HepG2 (cell line): ENCODE results near the gene ATIC. TPM values are rescaled to one million over a fixed set of nuclear protein-coding genes. Genes with fewer than 3 reads are reported as not detected.

Experiments used
- ETV5 ChIP-seq: IDR thresholded peaks from 2 replicates; pipeline ENCODE4 v1.6.1; 2018; ENCODE audit warnings: missing biosample characterization, missing genetic modification reagents, inconsistent platforms, borderline replicate concordance
- GABPA ChIP-seq, 2 experiments: IDR thresholded peaks; 2 replicates each; pipeline ENCODE4 v1.6.1; 2011 to 2016; ENCODE audit warnings: low read depth in 2 of 2, low read length in 1 of 2, missing biosample characterization in 1 of 2, missing genetic modification characterization in 1 of 2
- GATA4 ChIP-seq: sonication (generic); IDR thresholded peaks from 2 replicates; pipeline ENCODE4 v1.6.1; 2016; ENCODE audit warnings: antibody characterized with exemption, low read depth, borderline replicate concordance
- MTF1 ChIP-seq: sonication (generic); formaldehyde crosslinking; IDR thresholded peaks from 2 replicates; pipeline ENCODE4 v1.5.0; 2020; ENCODE audit warnings: missing genetic modification reagents
- NCOA1 ChIP-seq: sonication (generic); formaldehyde crosslinking; IDR thresholded peaks from 2 replicates; pipeline ENCODE4 v1.9.0; 2021; ENCODE audit warnings: missing genetic modification reagents
- PITX1 ChIP-seq: sonication (generic); formaldehyde crosslinking; IDR thresholded peaks from 2 replicates; pipeline ENCODE4 v1.5.1; 2020; ENCODE audit warnings: mild to moderate bottlenecking, missing genetic modification reagents
- RELA ChIP-seq: sonication (generic); formaldehyde crosslinking; IDR thresholded peaks from 2 replicates; pipeline ENCODE4 v1.4.0; 2020; ENCODE audit warnings: missing genetic modification reagents
- RORA ChIP-seq: sonication (generic); formaldehyde crosslinking; IDR thresholded peaks from 2 replicates; pipeline ENCODE4 v1.5.0; 2020; ENCODE audit warnings: mild to moderate bottlenecking, missing genetic modification reagents, moderate library complexity
- SCMH1 ChIP-seq: sonication (generic); formaldehyde crosslinking; IDR thresholded peaks from 2 replicates; pipeline ENCODE4 v1.9.0; 2021; ENCODE audit warnings: missing genetic modification reagents, mild to moderate bottlenecking, borderline replicate concordance
- STAT6 ChIP-seq: sonication (generic); formaldehyde crosslinking; IDR thresholded peaks from 2 replicates; pipeline ENCODE4 v1.4.0; 2020; ENCODE audit warnings: missing genetic modification reagents, mild to moderate bottlenecking, borderline replicate concordance
- U2AF1 ChIP-seq: fragments of 200-400 bp; formaldehyde crosslinking; optimal IDR thresholded peaks from 2 replicates; pipeline ENCODE3; 2017; ENCODE audit warnings: mild to moderate bottlenecking, low read depth, low read length
- ZFAT ChIP-seq: sonication (generic); formaldehyde crosslinking; conservative IDR thresholded peaks from 2 replicates; pipeline ENCODE4 v1.8.1; 2023; ENCODE audit warnings: missing genetic modification reagents, inconsistent platforms
- ZMYM4 ChIP-seq: sonication (generic); formaldehyde crosslinking; IDR thresholded peaks from 2 replicates; pipeline ENCODE4 v1.8.1; 2023; ENCODE audit warnings: mild to moderate bottlenecking, missing genetic modification reagents
- ZNF101 ChIP-seq: sonication (generic); formaldehyde crosslinking; IDR thresholded peaks from 2 replicates; pipeline ENCODE4 v1.4.0; 2020; ENCODE audit warnings: mild to moderate bottlenecking, low read depth, missing genetic modification reagents, borderline replicate concordance
- ZNF484 ChIP-seq: sonication (generic); formaldehyde crosslinking; IDR thresholded peaks from 2 replicates; pipeline ENCODE4 v1.5.1; 2020; ENCODE audit warnings: mild to moderate bottlenecking, low read depth, missing genetic modification reagents, borderline replicate concordance
- ZNF644 ChIP-seq: IDR thresholded peaks from 2 replicates; pipeline ENCODE4 v1.6.1; 2016; ENCODE audit warnings: low read depth
- ZNF790 ChIP-seq: sonication (generic); formaldehyde crosslinking; IDR thresholded peaks from 2 replicates; pipeline ENCODE4 v1.8.0; 2022; ENCODE audit warnings: missing genetic modification reagents, mild to moderate bottlenecking, borderline replicate concordance
- polyA plus RNA-seq, 8 experiments: library from polyadenylated mRNA; depleted of rRNA in 3 of 8; stranded (reverse) in 7 of 8; unstranded in 1 of 8; fragments of >200 nt; fragmentation: Illumina TruSeq in 4 of 8; extraction: Trizol in 4 of 8; gene quantifications; 2 replicates each; pipeline versions ENCODE4 v1.2.1 to v1.2.3, GENCODE V29; 2011 to 2016; ENCODE audit warnings: low read depth in 4 of 8, missing spikeins in 1 of 8, mixed read lengths in 1 of 8; ENCODE audit not compliant: insufficient read depth in 1 of 8
- total RNA-seq, 5 experiments: library from RNA; depleted of rRNA; stranded (reverse); fragments of >200 nt; fragmentation: Illumina TruSeq; extraction: Trizol; gene quantifications; 2 replicates each; pipeline ENCODE4 v1.2.3, GENCODE V29; 2016; ENCODE audit warnings: low read depth in 1 of 5
- TF ChIP-seq, protein P1 (sequence below): sonication (generic); formaldehyde crosslinking; IDR thresholded peaks from 2 replicates; pipeline ENCODE4; 2020; ENCODE audit warnings: missing genetic modification reagents, mild to moderate bottlenecking, borderline replicate concordance
- TF ChIP-seq, protein P2 (sequence below): IDR thresholded peaks from 2 replicates; pipeline ENCODE4 v1.4.0; 2020; ENCODE audit warnings: mild to moderate bottlenecking, missing genetic modification reagents
- TF ChIP-seq, protein P3 (sequence below): sonication (generic); formaldehyde crosslinking; IDR thresholded peaks from 2 replicates; pipeline ENCODE4 v1.5.1; 2020; ENCODE audit warnings: mild to moderate bottlenecking, missing genetic modification reagents, borderline replicate concordance

ATIC gene
- total and polyA plus RNA-seq, 2 of the 13 experiments (the other 11 are each of a cell fraction or from before 2014, with no cell fraction given), result 89.8 to 146 TPM

GRCh38 chr2:215293879-215294278 is 18.0 kb upstream of the ATIC start (continued):
- TF ChIP-seq, protein P1, sequence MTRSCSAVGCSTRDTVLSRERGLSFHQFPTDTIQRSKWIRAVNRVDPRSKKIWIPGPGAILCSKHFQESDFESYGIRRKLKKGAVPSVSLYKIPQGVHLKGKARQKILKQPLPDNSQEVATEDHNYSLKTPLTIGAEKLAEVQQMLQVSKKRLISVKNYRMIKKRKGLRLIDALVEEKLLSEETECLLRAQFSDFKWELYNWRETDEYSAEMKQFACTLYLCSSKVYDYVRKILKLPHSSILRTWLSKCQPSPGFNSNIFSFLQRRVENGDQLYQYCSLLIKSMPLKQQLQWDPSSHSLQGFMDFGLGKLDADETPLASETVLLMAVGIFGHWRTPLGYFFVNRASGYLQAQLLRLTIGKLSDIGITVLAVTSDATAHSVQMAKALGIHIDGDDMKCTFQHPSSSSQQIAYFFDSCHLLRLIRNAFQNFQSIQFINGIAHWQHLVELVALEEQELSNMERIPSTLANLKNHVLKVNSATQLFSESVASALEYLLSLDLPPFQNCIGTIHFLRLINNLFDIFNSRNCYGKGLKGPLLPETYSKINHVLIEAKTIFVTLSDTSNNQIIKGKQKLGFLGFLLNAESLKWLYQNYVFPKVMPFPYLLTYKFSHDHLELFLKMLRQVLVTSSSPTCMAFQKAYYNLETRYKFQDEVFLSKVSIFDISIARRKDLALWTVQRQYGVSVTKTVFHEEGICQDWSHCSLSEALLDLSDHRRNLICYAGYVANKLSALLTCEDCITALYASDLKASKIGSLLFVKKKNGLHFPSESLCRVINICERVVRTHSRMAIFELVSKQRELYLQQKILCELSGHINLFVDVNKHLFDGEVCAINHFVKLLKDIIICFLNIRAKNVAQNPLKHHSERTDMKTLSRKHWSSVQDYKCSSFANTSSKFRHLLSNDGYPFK (CRISPR knock-in tag), result peak; percentile 41; the same call in 1 of the 2 replicates
- TF ChIP-seq U2AF1 (no peak), NCOA1 (CRISPR knock-in tag) (no peak), ZNF484 (CRISPR knock-in tag) (no peak), PITX1 (no peak), STAT6 (CRISPR knock-in tag) (0 out of 2 replicates have a peak, but pooled peaks have one; percentile 54), MTF1 (CRISPR knock-in tag) (no peak), RELA (CRISPR knock-in tag) (no peak), ZNF101 (CRISPR knock-in tag) (no peak), ZNF790 (no peak), GABPA (IDR thresholded peaks at IDR 0.05; ENCODE audit: low read depth, low read length) (no peak), GABPA (CRISPR knock-in tag; IDR thresholded peaks at IDR 0.05; ENCODE audit: low read depth) (no peak), ETV5 (no peak), ZFAT (no peak), GATA4 (no peak), RORA (CRISPR knock-in tag) (no peak), SCMH1 (CRISPR knock-in tag) (no peak), ZNF644 (CRISPR knock-in tag) (0 out of 2 replicates have a peak, but pooled peaks have one; percentile 3), ZMYM4 (0 out of 2 replicates have a peak, but pooled peaks have one; percentile 29)
- TF ChIP-seq, protein P2, sequence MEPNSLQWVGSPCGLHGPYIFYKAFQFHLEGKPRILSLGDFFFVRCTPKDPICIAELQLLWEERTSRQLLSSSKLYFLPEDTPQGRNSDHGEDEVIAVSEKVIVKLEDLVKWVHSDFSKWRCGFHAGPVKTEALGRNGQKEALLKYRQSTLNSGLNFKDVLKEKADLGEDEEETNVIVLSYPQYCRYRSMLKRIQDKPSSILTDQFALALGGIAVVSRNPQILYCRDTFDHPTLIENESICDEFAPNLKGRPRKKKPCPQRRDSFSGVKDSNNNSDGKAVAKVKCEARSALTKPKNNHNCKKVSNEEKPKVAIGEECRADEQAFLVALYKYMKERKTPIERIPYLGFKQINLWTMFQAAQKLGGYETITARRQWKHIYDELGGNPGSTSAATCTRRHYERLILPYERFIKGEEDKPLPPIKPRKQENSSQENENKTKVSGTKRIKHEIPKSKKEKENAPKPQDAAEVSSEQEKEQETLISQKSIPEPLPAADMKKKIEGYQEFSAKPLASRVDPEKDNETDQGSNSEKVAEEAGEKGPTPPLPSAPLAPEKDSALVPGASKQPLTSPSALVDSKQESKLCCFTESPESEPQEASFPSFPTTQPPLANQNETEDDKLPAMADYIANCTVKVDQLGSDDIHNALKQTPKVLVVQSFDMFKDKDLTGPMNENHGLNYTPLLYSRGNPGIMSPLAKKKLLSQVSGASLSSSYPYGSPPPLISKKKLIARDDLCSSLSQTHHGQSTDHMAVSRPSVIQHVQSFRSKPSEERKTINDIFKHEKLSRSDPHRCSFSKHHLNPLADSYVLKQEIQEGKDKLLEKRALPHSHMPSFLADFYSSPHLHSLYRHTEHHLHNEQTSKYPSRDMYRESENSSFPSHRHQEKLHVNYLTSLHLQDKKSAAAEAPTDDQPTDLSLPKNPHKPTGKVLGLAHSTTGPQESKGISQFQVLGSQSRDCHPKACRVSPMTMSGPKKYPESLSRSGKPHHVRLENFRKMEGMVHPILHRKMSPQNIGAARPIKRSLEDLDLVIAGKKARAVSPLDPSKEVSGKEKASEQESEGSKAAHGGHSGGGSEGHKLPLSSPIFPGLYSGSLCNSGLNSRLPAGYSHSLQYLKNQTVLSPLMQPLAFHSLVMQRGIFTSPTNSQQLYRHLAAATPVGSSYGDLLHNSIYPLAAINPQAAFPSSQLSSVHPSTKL, result 0 out of 2 replicates have a peak, but pooled peaks have one; percentile 25
- TF ChIP-seq, protein P3, sequence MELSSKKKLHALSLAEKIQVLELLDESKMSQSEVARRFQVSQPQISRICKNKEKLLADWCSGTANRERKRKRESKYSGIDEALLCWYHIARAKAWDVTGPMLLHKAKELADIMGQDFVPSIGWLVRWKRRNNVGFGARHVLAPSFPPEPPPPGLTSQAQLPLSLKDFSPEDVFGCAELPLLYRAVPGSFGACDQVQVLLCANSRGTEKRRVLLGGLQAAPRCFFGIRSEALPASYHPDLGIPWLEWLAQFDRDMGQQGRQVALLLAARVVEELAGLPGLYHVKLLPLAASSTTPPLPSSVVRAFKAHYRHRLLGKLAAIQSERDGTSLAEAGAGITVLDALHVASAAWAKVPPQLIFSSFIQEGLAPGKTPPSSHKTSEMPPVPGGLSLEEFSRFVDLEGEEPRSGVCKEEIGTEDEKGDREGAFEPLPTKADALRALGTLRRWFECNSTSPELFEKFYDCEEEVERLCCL (CRISPR knock-in tag), result no peak
